A549 (cell line): ENCODE measurements around the gene COMMD3. TPM values are rescaled to one million over a fixed set of nuclear protein-coding genes. Genes with fewer than 3 reads are reported as not detected.

Experiments used
- ATAC-seq, 2 experiments: fragments of 200-7000 bp in 1 of 2; fragments of >200 bp in 1 of 2; cut with Nextera tagmentation in 1 of 2; cut with Tn5 transposase in 1 of 2; 3 replicates each; pipeline versions ENCODE4 v1.8.0 to v1.9.1; 2018 to 2020; ENCODE audit warnings: mild to moderate bottlenecking in 1 of 2, moderate library complexity in 1 of 2
- CTCF ChIA-PET: fragments of 300-600 bp; sonication (Branson Sonifier 250); formaldehyde crosslinking; extraction: SDS; loops from one replicate; lab custom pipeline; 2021; ENCODE audit warnings: antibody characterized with exemption, inconsistent platforms; lab: Yijun Ruan, JAX
- POLR2A ChIA-PET: fragments of 350-600 bp; formaldehyde crosslinking; extraction: SDS; loops from one replicate; lab custom pipeline; 2021; ENCODE audit warnings: antibody characterized with exemption, inconsistent platforms; lab: Yijun Ruan, JAX
- DNase-seq, 2 experiments: peaks; one replicate each; pipeline versions ENCODE4 v3.0.0 to v3.0.0-alpha.2; 2011 to 2016; ENCODE audit warnings: low read depth in 1 of 2, low spot score in 1 of 2
- FAIRE-seq: peaks from 2 replicates; lab custom pipeline; 2011; peaks lifted over from hg19 to GRCh38; lab: Jason Lieb, UNC
- H3K27ac ChIP-seq, 2 experiments: fragments of >200 bp; sonication (Bioruptor Twin); formaldehyde crosslinking; 3 replicates each; pipeline ENCODE4 v1.5.1; 2016 to 2017
- H3K4me1 ChIP-seq: fragments of >200 bp; sonication (Bioruptor Twin); formaldehyde crosslinking; 3 replicates; pipeline ENCODE4 v1.6.1; 2016
- H3K4me2 ChIP-seq: fragments of >200 bp; sonication (Bioruptor Twin); formaldehyde crosslinking; 3 replicates; pipeline ENCODE4 v1.6.1; 2016
- H3K4me3 ChIP-seq: fragments of >200 bp; sonication (Bioruptor Twin); formaldehyde crosslinking; 3 replicates; pipeline ENCODE4 v1.5.1; 2016
- H3K9me3 ChIP-seq: fragments of >200 bp; sonication (Bioruptor Twin); formaldehyde crosslinking; 3 replicates; pipeline ENCODE4 v1.6.1; 2016
- ATOH8 ChIP-seq: fragments of 250-450 bp; sonication (Bioruptor Pico); IDR thresholded peaks from 2 replicates; pipeline ENCODE4 v1.5.0; 2020; ENCODE audit warnings: low read depth, mild to moderate bottlenecking, moderate library complexity
- CBX2 ChIP-seq: fragments of 200-600 bp; sonication (generic); IDR thresholded peaks from 2 replicates; pipeline ENCODE4 v1.6.1; 2016; ENCODE audit warnings: low read depth, mild to moderate bottlenecking, borderline replicate concordance
- CHD2 ChIP-seq: fragments of 150-350 bp; IDR thresholded peaks from 2 replicates; pipeline ENCODE4 v1.6.1; 2014; ENCODE audit warnings: low read length; ENCODE audit not compliant: partially characterized antibody
- CHD4 ChIP-seq: fragments of 200-600 bp; sonication (generic); IDR thresholded peaks from 2 replicates; pipeline ENCODE4 v1.6.1; 2016; ENCODE audit warnings: antibody characterized with exemption, mild to moderate bottlenecking, borderline replicate concordance
- E2F6 ChIP-seq: IDR thresholded peaks from 2 replicates; pipeline ENCODE4 v1.6.1; 2012; ENCODE audit warnings: low read depth, borderline replicate concordance
- EHF ChIP-seq: fragments of 250-450 bp; sonication (Bioruptor Pico); IDR thresholded peaks from 2 replicates; pipeline ENCODE4 v1.5.0; 2020; ENCODE audit warnings: mild to moderate bottlenecking
- ELK1 ChIP-seq: fragments of 150-350 bp; IDR thresholded peaks from 2 replicates; pipeline ENCODE4 v1.6.1; 2014; ENCODE audit warnings: low read depth, mild to moderate bottlenecking, low read length
- EP300 ChIP-seq, 2 experiments: fragments of >200 bp; sonication (Bioruptor Twin); formaldehyde crosslinking; IDR thresholded peaks; 2 replicates in 1 of 2; 3 replicates in 1 of 2; pipeline ENCODE4 v1.6.1; 2016 to 2017
- ESRRA ChIP-seq: fragments of 150-350 bp; IDR thresholded peaks from 2 replicates; pipeline ENCODE4 v1.6.1; 2014; ENCODE audit warnings: mild to moderate bottlenecking, low read length, borderline replicate concordance
- FOSL2 ChIP-seq, 2 experiments: fragments of 450-650 bp in 1 of 2; fragments of >200 bp in 1 of 2; sonication (Bioruptor Twin) in 1 of 2; formaldehyde crosslinking; IDR thresholded peaks; 2 replicates each; pipeline versions ENCODE4 v1.5.0 to v1.6.1; 2016 to 2020; ENCODE audit warnings: mild to moderate bottlenecking in 1 of 2, moderate library complexity in 1 of 2
- GATA3 ChIP-seq: IDR thresholded peaks from 2 replicates; pipeline ENCODE4 v1.6.1; 2012; ENCODE audit warnings: borderline replicate concordance
- HOXB13 ChIP-seq: fragments of 250-450 bp; sonication (Bioruptor Pico); IDR thresholded peaks from 2 replicates; pipeline ENCODE4 v1.5.0; 2020; ENCODE audit warnings: low read depth, mild to moderate bottlenecking, moderate library complexity
- JUN ChIP-seq, 2 experiments: fragments of >200 bp; sonication (Bioruptor Twin); formaldehyde crosslinking; IDR thresholded peaks; 2 replicates in 1 of 2; 3 replicates in 1 of 2; pipeline ENCODE4 v1.6.1; 2016 to 2017
- KDM5A ChIP-seq: fragments of 200-600 bp; sonication (generic); IDR thresholded peaks from 2 replicates; pipeline ENCODE4 v1.6.1; 2016; ENCODE audit warnings: antibody characterized with exemption, mild to moderate bottlenecking
- MAFK ChIP-seq: fragments of 450-650 bp; IDR thresholded peaks from 2 replicates; pipeline ENCODE4 v1.6.1; 2014; ENCODE audit not compliant: partially characterized antibody
- MAX ChIP-seq: IDR thresholded peaks from 2 replicates; pipeline ENCODE4 v1.6.1; 2012
- MAZ ChIP-seq: fragments of 150-350 bp; IDR thresholded peaks from 2 replicates; pipeline ENCODE4 v1.6.1; 2014; ENCODE audit warnings: antibody characterized with exemption, low read depth, low read length, borderline replicate concordance
- MYC ChIP-seq: IDR thresholded peaks from 2 replicates; pipeline ENCODE4 v1.6.1; 2012; ENCODE audit warnings: mild to moderate bottlenecking, inconsistent platforms, low read length, improper control_type of control experiment, borderline replicate concordance
- POLR2AphosphoS2 ChIP-seq: conservative IDR thresholded peaks from 2 replicates; pipeline ENCODE4 v1.6.1; 2012; ENCODE audit warnings: low read length, improper control_type of control experiment, inconsistent platforms
- RAD21 ChIP-seq, 2 experiments: fragments of >200 bp in 1 of 2; sonication (Bioruptor Twin) in 1 of 2; formaldehyde crosslinking in 1 of 2; IDR thresholded peaks in 1 of 2; conservative IDR thresholded peaks in 1 of 2; 2 replicates in 1 of 2; 3 replicates in 1 of 2; pipeline ENCODE4 v1.6.1; 2012 to 2018; ENCODE audit warnings: inconsistent platforms in 1 of 2
- RCOR1 ChIP-seq: fragments of 150-350 bp; IDR thresholded peaks from 2 replicates; pipeline ENCODE4 v1.6.1; 2014; ENCODE audit warnings: antibody characterized with exemption, low read length, low read depth
- RFX5 ChIP-seq: fragments of 450-650 bp; IDR thresholded peaks from 2 replicates; pipeline ENCODE4 v1.7.1; 2014; ENCODE audit warnings: antibody characterized with exemption, mild to moderate bottlenecking, moderate library complexity
- SREBF2 ChIP-seq: fragments of 450-650 bp; IDR thresholded peaks from 2 replicates; pipeline ENCODE4 v1.6.1; 2014; ENCODE audit warnings: mild to moderate bottlenecking, moderate library complexity
- TFCP2L1 ChIP-seq: fragments of 250-450 bp; sonication (Bioruptor Pico); IDR thresholded peaks from 2 replicates; pipeline ENCODE4 v1.5.0; 2021; ENCODE audit warnings: mild to moderate bottlenecking
- TP53 ChIP-seq: fragments of 250-450 bp; sonication (Bioruptor Pico); IDR thresholded peaks from 2 replicates; pipeline ENCODE4 v1.5.0; 2021; ENCODE audit warnings: mild to moderate bottlenecking, moderate library complexity
- ZNF302 ChIP-seq: fragments of 250-450 bp; sonication (Bioruptor Pico); IDR thresholded peaks from 2 replicates; pipeline ENCODE4 v1.9.0; 2021; ENCODE audit warnings: inconsistent platforms, mild to moderate bottlenecking, moderate library complexity
- ZSCAN20 ChIP-seq: fragments of 250-450 bp; sonication (Bioruptor Pico); IDR thresholded peaks from 2 replicates; pipeline ENCODE4 v1.8.0; 2022; ENCODE audit warnings: mild to moderate bottlenecking, moderate library complexity
- WGBS: methylation state at CpG from one replicate; pipeline ENCODE4 v1.1.6; 2017; ENCODE audit errors: missing lambda C conversion rate; 5-methylcytosine and 5-hydroxymethylcytosine counted together
- polyA plus RNA-seq, 4 experiments: library from polyadenylated mRNA; depleted of rRNA in 3 of 4; stranded (reverse); fragments of >200 nt; fragmentation: RNase III in 1 of 4; extraction: RNeasy Plus Mini Kit Qiagen cat#74134 plus additional on column Dnase treatment in 1 of 4; gene quantifications; 2 replicates in 3 of 4; 3 replicates in 1 of 4; pipeline ENCODE4 v1.2.3, GENCODE V29; 2011 to 2017

Gene COMMD3
- polyA plus RNA-seq, 2 of the 4 experiments (the other 2 are of a cell fraction), result 42.2 to 70.8 TPM

- no peak for DNase-seq
- ChIA-PET CTCF (no interaction called here), POLR2A (no interaction called here)
- H3K9me3 ChIP-seq, result no peaks in the 10 kb centered on the region
- WGBS, result 76% methylated on average over 6 of the region's 6 CpGs
- no peak for FAIRE-seq
- H3K4me1 ChIP-seq, result no peaks in the 10 kb centered on the region
- no peak overlapping the region for H3K27ac ChIP-seq
- H3K4me2 ChIP-seq, result no peak overlapping the region
- no peak for ATAC-seq
- no peak overlapping the region for H3K4me3 ChIP-seq
- TF ChIP-seq E2F6 (no peak), EP300 (IDR thresholded peaks at IDR 0.05) (no peak), HOXB13 (no peak), ATOH8 (CRISPR knock-in tag) (no peak), MAZ (no peak), FOSL2 (IDR thresholded peaks at IDR 0.05) (no peak), FOSL2 (CRISPR knock-in tag; IDR thresholded peaks at IDR 0.05) (no peak), CHD2 (no peak), GATA3 (no peak), SREBF2 (no peak), CHD4 (no peak), POLR2AphosphoS2 (no peak)
These were observed 47.1 kb downstream of the COMMD3 start for GRCh38 chr10:22363305-22363704.

GRCh38 chr10:22364407-22365140 lies 48.4 kb downstream of the COMMD3 start:
- FAIRE-seq (no peak), ATAC-seq (no peak), DNase-seq (no peak)
- Histone ChIP-seq H3K9me3 (no peaks in the 10 kb centered on the region), H3K4me3 (no peak overlapping the region), H3K4me1 (no peaks in the 10 kb centered on the region), H3K4me2 (no peak overlapping the region), H3K27ac (no peak overlapping the region)
- whole genome bisulfite sequencing, result 86% methylated on average over 5 of the region's 5 CpGs
- CTCF ChIA-PET, result interaction anchor here (1.0 kb wide), 1 partner anchor 23 kb away, joined by 3 read pairs; no protein-coding TSS in a partner anchor
- POLR2A ChIA-PET, result no interaction called here
- no peak for TF ChIP-seq EHF (CRISPR knock-in tag)
- peak; percentile 47 for TF ChIP-seq MAFK
- no peak for TF ChIP-seq TP53

- Histone ChIP-seq H3K9me3 (no peaks in the 10 kb centered on the region), H3K4me2 (no peak overlapping the region), H3K4me3 (no peak overlapping the region), H3K4me1 (no peaks in the 10 kb centered on the region), H3K27ac (no peak overlapping the region)
- ATAC-seq (no peak), FAIRE-seq (no peak), DNase-seq (no peak)
- ChIA-PET POLR2A (no interaction called here), CTCF (interaction anchor here (1.0 kb wide), 1 partner anchor 24 kb away, joined by 3 read pairs; no protein-coding TSS in a partner anchor)
- WGBS, result 91% methylated on average over 1 of the region's 1 CpG
- TF ChIP-seq KDM5A (no peak), ELK1 (no peak), ZNF302 (CRISPR knock-in tag) (no peak), MYC (no peak), MAFK (no peak), SREBF2 (no peak), ESRRA (no peak), TFCP2L1 (CRISPR knock-in tag) (no peak), ZSCAN20 (CRISPR knock-in tag) (no peak), MAX (no peak), RCOR1 (no peak), ATOH8 (CRISPR knock-in tag) (no peak), RAD21 (conservative IDR thresholded peaks at IDR 0.05 in 1 of 2, IDR thresholded peaks at IDR 0.05 in 1 of 2) (no peak), CBX2 (no peak), EP300 (IDR thresholded peaks at IDR 0.05) (no peak), JUN (IDR thresholded peaks at IDR 0.05) (no peak), RFX5 (no peak)
These were observed 49.0 kb downstream of the COMMD3 start for GRCh38 chr10:22365233-22365632.
